Neuronal stem cell (in vitro differentiated cells): Measurements from ENCODE around the gene ZSWIM7.

Source experiments
- DNase-seq: peaks from one replicate; pipeline ENCODE4 v3.0.0-alpha.2; 2013; ENCODE audit warnings: low spot score
- H2AFZ ChIP-seq: one replicate; pipeline ENCODE4 v1.6.1; 2013; ENCODE audit warnings: mild to moderate bottlenecking, low read length, inconsistent platforms
- H2AK5ac ChIP-seq: 2 replicates; pipeline ENCODE4 v1.6.1; 2013; ENCODE audit warnings: low read depth, mild to moderate bottlenecking, inconsistent platforms, low read length, moderate library complexity, mixed read lengths
- H2BK120ac ChIP-seq: 2 replicates; pipeline ENCODE4 v1.6.1; 2013; ENCODE audit warnings: low read depth, mild to moderate bottlenecking, inconsistent platforms, low read length, moderate library complexity, mixed read lengths
- H2BK12ac ChIP-seq: one replicate; pipeline ENCODE4 v1.6.1; 2013; ENCODE audit warnings: low read length, inconsistent platforms
- H2BK15ac ChIP-seq: 2 replicates; pipeline ENCODE4 v1.6.1; 2013; ENCODE audit warnings: mild to moderate bottlenecking, low read length, inconsistent platforms, mixed read lengths
- H2BK5ac ChIP-seq: one replicate; pipeline ENCODE4 v1.6.1; 2013; ENCODE audit warnings: inconsistent platforms, mild to moderate bottlenecking, low read length, moderate library complexity
- H3K14ac ChIP-seq: one replicate; pipeline ENCODE4 v1.6.1; 2013; ENCODE audit warnings: low read length, inconsistent platforms
- H3K18ac ChIP-seq: 2 replicates; pipeline ENCODE4 v1.6.1; 2013; ENCODE audit warnings: low read length, inconsistent platforms
- H3K23ac ChIP-seq: 2 replicates; pipeline ENCODE4 v1.6.1; 2013; ENCODE audit warnings: low read depth, mild to moderate bottlenecking, mixed read lengths, low read length, inconsistent platforms; ENCODE audit not compliant: poor library complexity
- H3K27ac ChIP-seq: replicated peaks from 3 replicates; pipeline ENCODE4 v1.5.1; 2013; ENCODE audit warnings: low read length, inconsistent platforms
- H3K27me3 ChIP-seq, 3 experiments: 2 replicates each; pipeline ENCODE4 v1.6.1; 2013; ENCODE audit warnings: low read length in 3 of 3, mild to moderate bottlenecking in 2 of 3, inconsistent platforms in 1 of 3, low read depth in 1 of 3, mixed read lengths in 1 of 3, moderate library complexity in 1 of 3; ENCODE audit not compliant: control insufficient read depth in 3 of 3, insufficient read depth in 3 of 3
- H3K36me3 ChIP-seq, 2 donors: replicated peaks in 1 of 2; 2 replicates each; pipeline ENCODE4 v1.6.1; 2013; ENCODE audit warnings: low read length in 2 of 2; ENCODE audit not compliant: control insufficient read depth in 2 of 2, insufficient read depth in 2 of 2
- H3K4ac ChIP-seq: 2 replicates; pipeline ENCODE4 v1.6.1; 2013; ENCODE audit warnings: inconsistent platforms, mild to moderate bottlenecking, low read length, moderate library complexity
- H3K4me1 ChIP-seq, 2 donors: 1 replicate in 1 of 2; 2 replicates in 1 of 2; pipeline ENCODE4 v1.6.1; 2013; ENCODE audit warnings: low read length in 2 of 2, low read depth in 1 of 2; ENCODE audit not compliant: control insufficient read depth in 2 of 2, insufficient read depth in 1 of 2
- H3K4me2 ChIP-seq: one replicate; pipeline ENCODE4 v1.6.1; 2013; ENCODE audit warnings: mild to moderate bottlenecking, low read length, inconsistent platforms; ENCODE audit not compliant: insufficient read depth, poor library complexity, severe bottlenecking
- H3K4me3 ChIP-seq, 2 donors: 2 replicates each; pipeline ENCODE4 v1.5.1; 2013; ENCODE audit warnings: low read length in 2 of 2, mild to moderate bottlenecking in 2 of 2, inconsistent platforms in 1 of 2, moderate library complexity in 1 of 2
- H3K79me1 ChIP-seq: one replicate; pipeline ENCODE4 v1.6.1; 2013; ENCODE audit warnings: low read depth, mild to moderate bottlenecking, inconsistent platforms, low read length, moderate library complexity
- H3K9ac ChIP-seq: one replicate; pipeline ENCODE4 v1.6.1; 2013; ENCODE audit warnings: mild to moderate bottlenecking, low read depth, low read length, inconsistent platforms; ENCODE audit not compliant: poor library complexity
- H3K9me3 ChIP-seq, 2 donors: replicated peaks in 1 of 2; 2 replicates each; pipeline versions ENCODE3 to v1.6.1; 2013; ENCODE audit warnings: low read length in 2 of 2, mild to moderate bottlenecking in 2 of 2, inconsistent platforms in 1 of 2, low read depth in 1 of 2, mixed read lengths in 1 of 2, moderate library complexity in 1 of 2; ENCODE audit not compliant: control insufficient read depth in 2 of 2, insufficient read depth in 1 of 2
- H4K8ac ChIP-seq: one replicate; pipeline ENCODE4 v1.6.1; 2013; ENCODE audit warnings: low read depth, mild to moderate bottlenecking, inconsistent platforms, low read length, moderate library complexity
- H4K91ac ChIP-seq: one replicate; pipeline ENCODE4 v1.6.1; 2013; ENCODE audit warnings: low read length, low read depth, mild to moderate bottlenecking, inconsistent platforms; ENCODE audit not compliant: poor library complexity
- WGBS, 2 donors: extraction: QIAGEN DNeasy Blood & Tissue Kit; methylation state at CpG; one replicate each; pipeline ENCODE4 v1.1.7; 2013; ENCODE audit warnings: missing lambda C conversion rate in 2 of 2, mixed read lengths in 1 of 2; ENCODE audit not compliant: insufficient read length in 2 of 2, insufficient replicate concordance in 1 of 2; ENCODE audit errors: extremely low coverage in 2 of 2; 5-methylcytosine and 5-hydroxymethylcytosine counted together

ZSWIM7 gene

DNA sequence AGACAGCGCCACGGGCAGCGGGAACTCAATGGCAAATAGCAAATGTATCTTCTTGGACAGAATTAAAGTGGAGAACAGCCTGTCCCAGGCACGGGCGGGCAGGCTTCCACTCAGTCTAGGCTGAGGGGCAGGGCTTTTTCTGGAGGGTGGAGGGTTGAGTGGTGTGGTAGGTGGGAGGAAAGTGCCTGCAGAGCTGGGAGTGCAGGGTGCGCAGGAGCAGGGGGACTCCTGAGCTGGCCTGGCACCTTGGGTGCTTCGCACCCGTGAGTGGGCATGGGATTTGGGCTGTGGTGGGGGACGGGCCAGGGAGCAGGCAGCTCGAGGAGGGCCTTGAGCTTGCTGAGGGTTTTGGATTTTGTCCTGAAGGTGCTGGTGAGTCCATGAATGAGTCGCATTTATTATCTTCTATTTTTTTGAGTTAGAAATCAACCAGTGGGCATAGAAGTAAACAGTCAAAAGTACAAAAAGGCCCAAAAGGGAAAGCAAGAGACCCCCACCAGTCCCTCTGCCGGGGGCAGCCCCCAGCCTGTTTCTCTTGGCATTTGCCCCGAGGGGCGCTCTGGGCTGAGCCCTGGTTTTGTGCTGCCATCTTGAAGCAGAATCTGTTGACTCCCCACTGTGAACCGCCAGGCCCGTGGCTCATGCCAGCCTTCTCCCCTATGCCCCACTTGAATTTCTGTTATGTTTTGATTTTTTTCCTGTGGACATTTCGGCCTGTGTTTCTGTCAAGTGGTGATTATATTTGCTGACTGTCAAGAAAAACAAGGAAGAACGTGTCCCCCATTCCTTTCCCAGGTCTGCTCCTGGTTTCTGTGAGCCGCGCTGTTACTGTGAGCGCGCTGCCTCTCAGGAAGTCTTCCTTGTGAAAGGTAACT is 46.4 kb downstream of the ZSWIM7 start:
- Histone ChIP-seq H2BK12ac (peak overlapping the region; percentile 35), H3K27ac (no peak overlapping the region), H4K91ac (no peak overlapping the region), H3K4me1 (peaks cover 0 to 5% of the 10 kb centered on the region in 2 donors), H2AFZ (no peak overlapping the region), H3K14ac (no peak overlapping the region), H3K36me3 (no peaks in the 10 kb centered on the region), H3K4me3 (no peak overlapping the region), H3K27me3 (no peaks in the 10 kb centered on the region), H4K8ac (no peak overlapping the region), H3K79me1 (no peaks in the 10 kb centered on the region), H2BK15ac (peak overlapping the region; percentile 63), H3K4me2 (no peak overlapping the region), H3K23ac (no peak overlapping the region), H3K9ac (no peak overlapping the region), H3K4ac (no peak overlapping the region), H3K18ac (peak overlapping the region; percentile 81), H2AK5ac (peak overlapping the region; percentile 82), H2BK120ac (no peak overlapping the region), H3K9me3 (no peaks in the 10 kb centered on the region), H2BK5ac (no peak overlapping the region)
- no CpG with 5 or more reads among the region's 22 CpGs for WGBS, 2 donors
- no peak for DNase-seq

- Histone ChIP-seq H3K18ac (no peak overlapping the region), H2BK120ac (no peak overlapping the region), H3K23ac (no peak overlapping the region), H3K9ac (no peak overlapping the region), H4K91ac (no peak overlapping the region), H4K8ac (no peak overlapping the region), H3K4ac (no peak overlapping the region), H3K27me3 (peaks cover 0 to 10% (median 3%) of the 10 kb centered on the region in 3 experiments), H3K4me2 (no peak overlapping the region), H3K14ac (peak overlapping the region; percentile 92), H3K4me1 (peaks cover 0 to 5% of the 10 kb centered on the region in 2 donors), H3K36me3 (no peaks in the 10 kb centered on the region), H2BK15ac (no peak overlapping the region), H3K9me3 (no peaks in the 10 kb centered on the region), H3K4me3 (no peak overlapping the region), H2AFZ (no peak overlapping the region), H2BK5ac (no peak overlapping the region), H2BK12ac (no peak overlapping the region), H2AK5ac (peak overlapping the region; percentile 58), H3K79me1 (no peaks in the 10 kb centered on the region), H3K27ac (no peak overlapping the region)
- DNase-seq = no peak
- WGBS, 2 donors = no CpG with 5 or more reads among the region's 7 CpGs
Observed at GRCh38 chr17:15952048-15952532, 47.4 kb downstream of the ZSWIM7 start.

- no CpG with 5 or more reads among the region's 6 CpGs for WGBS, 2 donors
- Histone ChIP-seq H2BK120ac (no peak overlapping the region), H4K91ac (no peak overlapping the region), H3K14ac (peak overlapping the region; percentile 92), H3K23ac (no peak overlapping the region), H2AK5ac (peak overlapping the region; percentile 58), H3K9me3 (peaks cover 0 to 2% of the 10 kb centered on the region in 2 donors), H3K4me1 (peaks cover 0 to 5% of the 10 kb centered on the region in 2 donors), H3K4me2 (no peak overlapping the region), H2BK15ac (no peak overlapping the region), H4K8ac (no peak overlapping the region), H3K79me1 (no peaks in the 10 kb centered on the region), H3K4ac (no peak overlapping the region), H3K4me3 (no peak overlapping the region), H3K36me3 (no peaks in the 10 kb centered on the region), H3K27ac (no peak overlapping the region), H2AFZ (no peak overlapping the region), H2BK5ac (no peak overlapping the region), H3K18ac (peak overlapping the region; percentile 53), H2BK12ac (no peak overlapping the region), H3K9ac (no peak overlapping the region), H3K27me3 (peaks cover 0 to 16% (median 9%) of the 10 kb centered on the region in 3 experiments)
- DNase-seq = no peak
Observed at GRCh38 chr17:15951368-15952047, 48.0 kb downstream of the ZSWIM7 start.
